GOT3 (cell line): ENCODE results near the gene NPAS3.

Experiments
- DNase-seq: peaks from one replicate; lab custom pipeline; 2025; ENCODE audit warnings: mixed read lengths; lab: John Stamatoyannopoulos, UW

Gene NPAS3

GRCh38 chr14:33836900-33837577, 898.4 kb downstream of the NPAS3 start:
- DNase-seq = no peak

- no peak for DNase-seq
Observed at GRCh38 chr14:33837943-33838683, 899.4 kb downstream of the NPAS3 start.

GRCh38 chr14:33839193-33840076, 900.8 kb downstream of the NPAS3 start:
- DNase-seq = no peak

GRCh38 chr14:33840797-33841196, 902.1 kb downstream of the NPAS3 start:
- no peak for DNase-seq

GRCh38 chr14:33842299-33842698, 903.6 kb downstream of the NPAS3 start:
- DNase-seq = no peak

GRCh38 chr14:33844118-33844517, 905.4 kb downstream of the NPAS3 start:
- no peak for DNase-seq

GRCh38 chr14:33846100-33846824, 907.6 kb downstream of the NPAS3 start:
- no peak for DNase-seq

- no peak for DNase-seq
Observed at GRCh38 chr14:33847066-33847465, 908.4 kb downstream of the NPAS3 start.

- DNase-seq = no peak
Observed at GRCh38 chr14:33848009-33848408, 909.3 kb downstream of the NPAS3 start.

GRCh38 chr14:33848706-33849454, 910.2 kb downstream of the NPAS3 start:
- no peak for DNase-seq

GRCh38 chr14:33849455-33849801, 910.7 kb downstream of the NPAS3 start:
- DNase-seq = no peak

GRCh38 chr14:33850826-33851225, 912.1 kb downstream of the NPAS3 start:
- no peak for DNase-seq

- no peak for DNase-seq
Observed at GRCh38 chr14:33851366-33851765, 912.7 kb downstream of the NPAS3 start.

GRCh38 chr14:33851931-33852330, 913.3 kb downstream of the NPAS3 start:
- DNase-seq = no peak
